NCI-H82 treated with DMSO at 0.1 percent for 48 hours (cell line): ENCODE results near the gene ZNF202.
"Not testable (repeated sequence)": the region's sequence is repeated elsewhere in the genome, so short reads cannot be mapped to it uniquely, and the experiment has no call there.

Source experiments
- DNase-seq: peaks from one replicate; lab custom pipeline; 2025; ENCODE audit not compliant: unreplicated experiment; lab: John Stamatoyannopoulos, UW

Gene ZNF202

GRCh38 chr11:123742031-123742723 is 717 bp upstream of the ZNF202 start:
- DNase-seq = peak; percentile 39

- no peak for DNase-seq
Observed at GRCh38 chr11:123740787-123741158, 687 bp downstream of the ZNF202 start.

GRCh38 chr11:123738374-123738773 is 3.1 kb downstream of the ZNF202 start:
- DNase-seq = no peak

GRCh38 chr11:123736769-123737168 is 4.7 kb downstream of the ZNF202 start:
- no peak for DNase-seq

- DNase-seq = no peak
Observed at GRCh38 chr11:123729602-123730001, 11.9 kb downstream of the ZNF202 start.

GRCh38 chr11:123725995-123726655 is 15.3 kb downstream of the ZNF202 start:
- no peak for DNase-seq

GRCh38 chr11:123719452-123719851 is 22.0 kb downstream of the ZNF202 start:
- DNase-seq = no peak

- DNase-seq = no peak
Observed at GRCh38 chr11:123718469-123718868, 23.0 kb downstream of the ZNF202 start.

GRCh38 chr11:123718063-123718462 is 23.4 kb downstream of the ZNF202 start:
- DNase-seq = no peak

- DNase-seq = not testable (repeated sequence)
Observed at GRCh38 chr11:123712627-123713026, 28.8 kb downstream of the ZNF202 start.

GRCh38 chr11:123707606-123708205 is 33.8 kb downstream of the ZNF202 start:
- peak; percentile 27 for DNase-seq

GRCh38 chr11:123707206-123707605 is 34.3 kb downstream of the ZNF202 start:
- no peak for DNase-seq

GRCh38 chr11:123704341-123704740 is 37.1 kb downstream of the ZNF202 start:
- peak; percentile 85 for DNase-seq

- no peak for DNase-seq
Observed at GRCh38 chr11:123702696-123703095, 38.8 kb downstream of the ZNF202 start.

GRCh38 chr11:123702139-123702538 is 39.3 kb downstream of the ZNF202 start:
- DNase-seq = no peak

- DNase-seq = no peak
Observed at GRCh38 chr11:123700772-123701171, 40.7 kb downstream of the ZNF202 start.

GRCh38 chr11:123698546-123699127 is 42.8 kb downstream of the ZNF202 start:
- no peak for DNase-seq

- no peak for DNase-seq
Observed at GRCh38 chr11:123696183-123696582, 45.3 kb downstream of the ZNF202 start.

- DNase-seq = no peak
Observed at GRCh38 chr11:123695231-123695630, 46.2 kb downstream of the ZNF202 start.

GRCh38 chr11:123694551-123694950 is 46.9 kb downstream of the ZNF202 start:
- DNase-seq = no peak

GRCh38 chr11:123692961-123693360 is 48.5 kb downstream of the ZNF202 start:
- no peak for DNase-seq

GRCh38 chr11:123690485-123690884 is 51.0 kb downstream of the ZNF202 start:
- no peak for DNase-seq
